WERI-Rb-1 (cell line): ENCODE data around the gene CGREF1.
A peak's percentile ranks its signal among the peaks of the same experiment; 100 is the strongest.

Experiments used
- DNase-seq: peaks from one replicate; pipeline ENCODE4 v3.0.0-alpha.2; 2020
- H3K27ac ChIP-seq: fragments of 250-450 bp; sonication (Bioruptor Pico); 2 replicates; pipeline ENCODE4 v1.5.1; 2020; ENCODE audit warnings: mild to moderate bottlenecking, moderate library complexity
- H3K27me3 ChIP-seq: fragments of 250-450 bp; sonication (Bioruptor Pico); 2 replicates; pipeline ENCODE4 v1.5.1; 2021; ENCODE audit warnings: mild to moderate bottlenecking, low read depth, moderate library complexity; ENCODE audit not compliant: insufficient read depth, severe bottlenecking
- H3K36me3 ChIP-seq: fragments of 250-450 bp; sonication (Bioruptor Pico); 2 replicates; pipeline ENCODE4 v1.5.1; 2020; ENCODE audit warnings: mild to moderate bottlenecking, moderate library complexity
- H3K4me3 ChIP-seq: 2 replicates; pipeline ENCODE4 v1.5.1; 2011; ENCODE audit warnings: low read depth, mild to moderate bottlenecking, control low read depth, low read length
- H3K9me3 ChIP-seq: fragments of 250-450 bp; sonication (Bioruptor Pico); 2 replicates; pipeline ENCODE4 v1.5.1; 2021; ENCODE audit warnings: mild to moderate bottlenecking, moderate library complexity; ENCODE audit not compliant: severe bottlenecking
- CTCF ChIP-seq: IDR thresholded peaks from 2 replicates; pipeline ENCODE4 v1.5.1; 2011; ENCODE audit warnings: low read depth, mild to moderate bottlenecking, control low read depth, inconsistent platforms, low read length

The CGREF1 gene

GRCh38 chr2:27093430-27094352 lies 25.2 kb downstream of the CGREF1 start:
- TF ChIP-seq CTCF: 0 out of 2 replicates have a peak, but pooled peaks have one; percentile 12
- DNase-seq: peak; percentile 67
- Histone ChIP-seq H3K27me3 (no peaks in the 10 kb centered on the region), H3K27ac (no peak overlapping the region), H3K36me3 (no peaks in the 10 kb centered on the region), H3K9me3 (no peaks in the 10 kb centered on the region), H3K4me3 (no peak overlapping the region)

- no peak overlapping the region for H3K27ac ChIP-seq
- TF ChIP-seq CTCF: no peak
- no peak overlapping the region for H3K4me3 ChIP-seq
- no peaks in the 10 kb centered on the region for H3K36me3 ChIP-seq
- H3K9me3 ChIP-seq: no peaks in the 10 kb centered on the region
- DNase-seq: no peak
- H3K27me3 ChIP-seq: no peaks in the 10 kb centered on the region
Measured at GRCh38 chr2:27092696-27093429, 26.1 kb downstream of the CGREF1 start.

- 0 out of 2 replicates have a peak, but pooled peaks have one; percentile 10 for TF ChIP-seq CTCF
- H3K27ac ChIP-seq: no peak overlapping the region
- H3K9me3 ChIP-seq: no peaks in the 10 kb centered on the region
- no peaks in the 10 kb centered on the region for H3K27me3 ChIP-seq
- H3K4me3 ChIP-seq: no peak overlapping the region
- H3K36me3 ChIP-seq: no peaks in the 10 kb centered on the region
- DNase-seq: no peak
Measured at GRCh38 chr2:27091746-27092695, 26.9 kb downstream of the CGREF1 start.

- no peaks in the 10 kb centered on the region for H3K9me3 ChIP-seq
- DNase-seq: no peak
- no peak overlapping the region for H3K27ac ChIP-seq
- H3K36me3 ChIP-seq: no peaks in the 10 kb centered on the region
- H3K4me3 ChIP-seq: no peak overlapping the region
- no peaks in the 10 kb centered on the region for H3K27me3 ChIP-seq
- TF ChIP-seq CTCF: no peak
Measured at GRCh38 chr2:27089111-27089954, 29.6 kb downstream of the CGREF1 start.

GRCh38 chr2:27088634-27089033 lies 30.3 kb downstream of the CGREF1 start:
- H3K36me3 ChIP-seq: no peaks in the 10 kb centered on the region
- H3K27ac ChIP-seq: no peak overlapping the region
- TF ChIP-seq CTCF: no peak
- no peaks in the 10 kb centered on the region for H3K27me3 ChIP-seq
- no peaks in the 10 kb centered on the region for H3K9me3 ChIP-seq
- H3K4me3 ChIP-seq: no peak overlapping the region
- no peak for DNase-seq
